Liver (tissue), 3 donors: ENCODE results near the gene LRMDA.

ENCODE experiments used
- ATF3 ChIP-seq: IDR thresholded peaks from 2 replicates; pipeline ENCODE4 v1.6.1; 2016; ENCODE audit warnings: antibody characterized with exemption
- CTCF ChIP-seq: fragments of 150-350 bp; IDR thresholded peaks from 2 replicates; pipeline ENCODE4 v1.5.1; 2017; ENCODE audit warnings: improper control_type of control experiment, low read depth, low read length; ENCODE audit not compliant: missing input control
- JUND ChIP-seq, 2 donors: IDR thresholded peaks; 2 replicates each; pipeline ENCODE4 v1.6.1; 2016; ENCODE audit warnings: antibody characterized with exemption in 2 of 2
- RAD21 ChIP-seq, 2 donors: IDR thresholded peaks; 2 replicates each; pipeline ENCODE4 v1.6.1; 2016; ENCODE audit warnings: antibody characterized with exemption in 2 of 2, mild to moderate bottlenecking in 2 of 2
- REST ChIP-seq: IDR thresholded peaks from 2 replicates; pipeline ENCODE4 v1.6.1; 2016; ENCODE audit warnings: antibody characterized with exemption, mild to moderate bottlenecking
- RXRA ChIP-seq, 2 donors: IDR thresholded peaks; 2 replicates each; pipeline ENCODE4 v1.6.1; 2017 to 2018; ENCODE audit warnings: antibody characterized with exemption in 2 of 2, mild to moderate bottlenecking in 1 of 2
- SP1 ChIP-seq: IDR thresholded peaks from 2 replicates; pipeline ENCODE4 v1.6.1; 2018; ENCODE audit warnings: antibody characterized with exemption, mild to moderate bottlenecking
- TAF1 ChIP-seq: conservative IDR thresholded peaks from 2 replicates; pipeline ENCODE4 v1.6.1; 2016; ENCODE audit warnings: antibody characterized with exemption, mild to moderate bottlenecking
- YY1 ChIP-seq: IDR thresholded peaks from 2 replicates; pipeline ENCODE4 v1.6.1; 2016; ENCODE audit warnings: antibody characterized with exemption, mild to moderate bottlenecking
- donor health status: healthy.
- donor health status: healthy.

GRCh38 chr10:75499556-75500160, 68.2 kb downstream of the LRMDA start:
- TF ChIP-seq CTCF: no peak
- no peak for TF ChIP-seq TAF1
- no peak for TF ChIP-seq YY1
- TF ChIP-seq ATF3: no peak
- TF ChIP-seq JUND (IDR thresholded peaks at IDR 0.05): no peak
- no peak for TF ChIP-seq RAD21 (IDR thresholded peaks at IDR 0.05)
- no peak for TF ChIP-seq REST
- TF ChIP-seq RXRA (IDR thresholded peaks at IDR 0.05): no peak
- no peak for TF ChIP-seq SP1
